ENCODE results near the gene CACNA2D4. TPM values are rescaled to one million over a fixed set of nuclear protein-coding genes. Genes with fewer than 3 reads are reported as not detected.

The CACNA2D4 gene
- total and polyA plus RNA-seq, 2 of the 13 experiments (the other 11 are each of a cell fraction or from before 2014, with no cell fraction given): 14.2 to 136 TPM

DNA sequence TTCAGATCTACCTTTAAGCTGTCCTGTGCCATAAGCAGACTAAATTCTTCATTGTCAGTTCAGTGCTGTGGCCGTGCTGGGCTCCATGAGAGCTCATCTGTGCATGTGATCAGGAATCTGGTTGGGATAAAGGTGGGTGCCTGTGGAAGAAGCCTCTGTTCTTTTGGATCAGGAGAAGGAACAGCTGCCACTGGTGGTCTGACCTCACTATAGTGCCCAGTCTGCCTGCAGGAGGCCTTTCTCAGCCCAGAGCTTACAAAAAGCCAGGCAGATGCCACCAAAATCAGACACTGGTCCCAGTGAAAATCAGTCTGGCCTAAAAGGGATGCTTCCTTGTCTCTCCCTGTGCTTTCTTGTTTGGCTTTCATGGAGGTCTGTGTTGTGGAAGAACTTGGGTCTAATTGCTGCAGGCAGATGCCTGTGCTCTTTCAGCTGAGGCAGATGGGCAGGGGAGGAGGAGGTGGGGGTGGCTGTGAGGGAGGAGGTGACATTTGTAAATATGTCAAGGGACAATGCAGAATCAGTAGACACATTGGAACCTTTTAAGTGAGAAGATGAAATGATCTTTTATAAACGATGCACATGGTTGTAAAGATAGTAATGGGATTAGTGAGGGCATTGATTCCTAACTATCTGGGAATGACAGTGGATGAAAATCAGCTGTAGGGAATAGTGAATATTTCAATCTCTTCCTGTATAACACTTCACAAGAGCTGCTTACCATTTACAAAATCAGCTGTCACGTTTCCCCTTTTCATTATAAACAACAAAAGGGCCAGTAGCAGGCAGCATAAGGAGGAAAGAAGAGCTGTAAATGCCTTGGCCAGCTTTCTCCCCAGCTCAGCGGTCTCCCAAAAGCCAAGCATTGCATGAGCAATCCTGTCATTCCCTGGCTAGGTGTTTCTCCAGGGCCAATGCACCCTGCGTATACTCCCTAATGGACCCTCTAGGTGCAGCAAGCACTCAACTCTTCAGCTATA lies 44.6 kb downstream of the CACNA2D4 start:
- no peak for ATAC-seq
- no peaks in the 10 kb centered on the region for H3K79me2 ChIP-seq (ENCODE audit: insufficient read depth, low read length)
- BruUV-seq (replicated peaks): no TSS peak
- no peak overlapping the region for H2AFZ ChIP-seq (ENCODE audit: low read length)
- 17% methylated on average over 5 of the region's 5 CpGs for WGBS (ENCODE audit: low lambda C conversion rate)
- H3K4me3 ChIP-seq (replicated peaks in 1 of 3; ENCODE audit: insufficient read depth in 1 of 3, low read depth in 2 of 3, low read length in 3 of 3): no peak overlapping the region
- no peaks in the 10 kb centered on the region for H3K36me3 ChIP-seq (replicated peaks in 1 of 2; ENCODE audit: control insufficient read depth in 1 of 2, insufficient read depth in 2 of 2, low read length in 2 of 2)
- no peak overlapping the region for H3K9ac ChIP-seq (ENCODE audit: insufficient read depth, low read depth, low read length)
- no peak overlapping the region for H3K4me2 ChIP-seq (ENCODE audit: low read depth, low read length)
- H3K9me3 ChIP-seq (ENCODE audit: low read length): no peaks in the 10 kb centered on the region
- CTCF ChIA-PET (ENCODE audit: low intra/inter-chr PET ratio, low total read pairs): no interaction called here
- H3K27me3 ChIP-seq (ENCODE audit: control insufficient read depth in 1 of 2, insufficient read depth in 2 of 2, low read length in 2 of 2): peaks cover 2 to 12% of the 10 kb centered on the region in 2 experiments; a peak in 4 of 5 replicates
- no peak for DNase-seq (ENCODE audit: low spot score)
- H3K27ac ChIP-seq (ENCODE audit: extremely low read length, insufficient read depth, low read length): no peak overlapping the region
- peaks cover 31% of the 10 kb centered on the region for H3K4me1 ChIP-seq (ENCODE audit: insufficient read depth, low read length)
- intact Hi-C loops (cut with micrococcal nuclease; ENCODE audit: unreplicated experiment) (no loop called here), in situ Hi-C loops (cut with HindIII; ENCODE audit: extremely low pct_ligation_motif_present, low pct_unique_long_range_greater_than_20kb) (no loop called here)
- no peaks in the 10 kb centered on the region for H4K20me1 ChIP-seq (ENCODE audit: insufficient read depth, low read length)
- POLR2A ChIA-PET: no interaction called here
- no peak for FAIRE-seq
- TF ChIP-seq ZNF589 (CRISPR knock-in tag; conservative IDR thresholded peaks at IDR 0.05) (no peak), SMAD3 (CRISPR knock-in tag; IDR thresholded peaks at IDR 0.05) (no peak), ZNF563 (CRISPR knock-in tag; IDR thresholded peaks at IDR 0.05) (no peak), ZNF775 (CRISPR knock-in tag; IDR thresholded peaks at IDR 0.05; ENCODE audit: borderline replicate concordance) (no peak), ZNF746 (CRISPR knock-in tag; IDR thresholded peaks at IDR 0.05) (no peak), ZNF20 (CRISPR knock-in tag; IDR thresholded peaks at IDR 0.05) (no peak), TAF1 (CRISPR knock-in tag; IDR thresholded peaks at IDR 0.05) (no peak), MAFF (IDR thresholded peaks at IDR 0.05; ENCODE audit: low read depth, low read length) (no peak), SMAD1 (CRISPR knock-in tag; IDR thresholded peaks at IDR 0.05; ENCODE audit: borderline replicate concordance, low read depth) (no peak), KDM3A (CRISPR knock-in tag; IDR thresholded peaks at IDR 0.05; ENCODE audit: low read depth) (no peak), RELA (CRISPR knock-in tag; IDR thresholded peaks at IDR 0.05) (no peak), AGO1 (IDR thresholded peaks at IDR 0.05; ENCODE audit: low read depth, low read length, poor library complexity, severe bottlenecking) (no peak), RFXANK (CRISPR knock-in tag; IDR thresholded peaks at IDR 0.05) (no peak), ZNF136 (CRISPR knock-in tag; IDR thresholded peaks at IDR 0.05; ENCODE audit: low read depth) (no peak)
- TF ChIP-seq, protein P1, sequence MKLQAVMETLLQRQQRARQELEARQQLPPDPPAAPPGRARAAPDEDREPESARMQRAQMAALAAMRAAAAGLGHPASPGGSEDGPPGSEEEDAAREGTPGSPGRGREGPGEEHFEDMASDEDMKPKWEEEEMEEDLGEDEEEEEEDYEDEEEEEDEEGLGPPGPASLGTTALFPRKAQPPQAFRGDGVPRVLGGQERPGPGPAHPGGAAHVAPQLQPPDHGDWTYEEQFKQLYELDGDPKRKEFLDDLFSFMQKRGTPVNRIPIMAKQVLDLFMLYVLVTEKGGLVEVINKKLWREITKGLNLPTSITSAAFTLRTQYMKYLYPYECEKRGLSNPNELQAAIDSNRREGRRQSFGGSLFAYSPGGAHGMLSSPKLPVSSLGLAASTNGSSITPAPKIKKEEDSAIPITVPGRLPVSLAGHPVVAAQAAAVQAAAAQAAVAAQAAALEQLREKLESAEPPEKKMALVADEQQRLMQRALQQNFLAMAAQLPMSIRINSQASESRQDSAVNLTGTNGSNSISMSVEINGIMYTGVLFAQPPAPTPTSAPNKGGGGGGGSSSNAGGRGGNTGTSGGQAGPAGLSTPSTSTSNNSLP (IDR thresholded peaks at IDR 0.05; ENCODE audit: low read depth, low read length): no peak
- TF ChIP-seq, protein P2, sequence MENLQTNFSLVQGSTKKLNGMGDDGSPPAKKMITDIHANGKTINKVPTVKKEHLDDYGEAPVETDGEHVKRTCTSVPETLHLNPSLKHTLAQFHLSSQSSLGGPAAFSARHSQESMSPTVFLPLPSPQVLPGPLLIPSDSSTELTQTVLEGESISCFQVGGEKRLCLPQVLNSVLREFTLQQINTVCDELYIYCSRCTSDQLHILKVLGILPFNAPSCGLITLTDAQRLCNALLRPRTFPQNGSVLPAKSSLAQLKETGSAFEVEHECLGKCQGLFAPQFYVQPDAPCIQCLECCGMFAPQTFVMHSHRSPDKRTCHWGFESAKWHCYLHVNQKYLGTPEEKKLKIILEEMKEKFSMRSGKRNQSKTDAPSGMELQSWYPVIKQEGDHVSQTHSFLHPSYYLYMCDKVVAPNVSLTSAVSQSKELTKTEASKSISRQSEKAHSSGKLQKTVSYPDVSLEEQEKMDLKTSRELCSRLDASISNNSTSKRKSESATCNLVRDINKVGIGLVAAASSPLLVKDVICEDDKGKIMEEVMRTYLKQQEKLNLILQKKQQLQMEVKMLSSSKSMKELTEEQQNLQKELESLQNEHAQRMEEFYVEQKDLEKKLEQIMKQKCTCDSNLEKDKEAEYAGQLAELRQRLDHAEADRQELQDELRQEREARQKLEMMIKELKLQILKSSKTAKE (CRISPR knock-in tag; IDR thresholded peaks at IDR 0.05; ENCODE audit: borderline replicate concordance): no peak
- TF ChIP-seq, protein P3, sequence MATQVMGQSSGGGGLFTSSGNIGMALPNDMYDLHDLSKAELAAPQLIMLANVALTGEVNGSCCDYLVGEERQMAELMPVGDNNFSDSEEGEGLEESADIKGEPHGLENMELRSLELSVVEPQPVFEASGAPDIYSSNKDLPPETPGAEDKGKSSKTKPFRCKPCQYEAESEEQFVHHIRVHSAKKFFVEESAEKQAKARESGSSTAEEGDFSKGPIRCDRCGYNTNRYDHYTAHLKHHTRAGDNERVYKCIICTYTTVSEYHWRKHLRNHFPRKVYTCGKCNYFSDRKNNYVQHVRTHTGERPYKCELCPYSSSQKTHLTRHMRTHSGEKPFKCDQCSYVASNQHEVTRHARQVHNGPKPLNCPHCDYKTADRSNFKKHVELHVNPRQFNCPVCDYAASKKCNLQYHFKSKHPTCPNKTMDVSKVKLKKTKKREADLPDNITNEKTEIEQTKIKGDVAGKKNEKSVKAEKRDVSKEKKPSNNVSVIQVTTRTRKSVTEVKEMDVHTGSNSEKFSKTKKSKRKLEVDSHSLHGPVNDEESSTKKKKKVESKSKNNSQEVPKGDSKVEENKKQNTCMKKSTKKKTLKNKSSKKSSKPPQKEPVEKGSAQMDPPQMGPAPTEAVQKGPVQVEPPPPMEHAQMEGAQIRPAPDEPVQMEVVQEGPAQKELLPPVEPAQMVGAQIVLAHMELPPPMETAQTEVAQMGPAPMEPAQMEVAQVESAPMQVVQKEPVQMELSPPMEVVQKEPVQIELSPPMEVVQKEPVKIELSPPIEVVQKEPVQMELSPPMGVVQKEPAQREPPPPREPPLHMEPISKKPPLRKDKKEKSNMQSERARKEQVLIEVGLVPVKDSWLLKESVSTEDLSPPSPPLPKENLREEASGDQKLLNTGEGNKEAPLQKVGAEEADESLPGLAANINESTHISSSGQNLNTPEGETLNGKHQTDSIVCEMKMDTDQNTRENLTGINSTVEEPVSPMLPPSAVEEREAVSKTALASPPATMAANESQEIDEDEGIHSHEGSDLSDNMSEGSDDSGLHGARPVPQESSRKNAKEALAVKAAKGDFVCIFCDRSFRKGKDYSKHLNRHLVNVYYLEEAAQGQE (IDR thresholded peaks at IDR 0.05; ENCODE audit: borderline replicate concordance in 1 of 2, low read depth in 1 of 2, low read length in 2 of 2): no peak
